KOPT-K1 (cell line): Measurements from ENCODE around the gene ACP2.

Experiments used
- H3K27ac ChIP-seq: fragments of 200-600 bp; sonication (generic); 2 replicates; pipeline ENCODE4 v1.5.1; 2016; ENCODE audit warnings: antibody characterized with exemption, mild to moderate bottlenecking, low read depth, low read length; ENCODE audit not compliant: poor library complexity, severe bottlenecking
- H3K36me3 ChIP-seq: fragments of 200-600 bp; sonication (generic); 2 replicates; pipeline ENCODE4 v1.5.1; 2017; ENCODE audit warnings: antibody characterized with exemption, mild to moderate bottlenecking, low read length, moderate library complexity; ENCODE audit not compliant: insufficient read depth
- H3K9me3 ChIP-seq: fragments of 200-600 bp; sonication (generic); 2 replicates; pipeline ENCODE4 v1.5.1; 2017; ENCODE audit warnings: antibody characterized with exemption, low read length, mild to moderate bottlenecking; ENCODE audit not compliant: insufficient read depth, poor library complexity, severe bottlenecking

ACP2 gene

GRCh38 chr11:47272706-47273105, 24.1 kb upstream of the ACP2 start:
- Histone ChIP-seq H3K27ac (no peak overlapping the region), H3K9me3 (no peaks in the 10 kb centered on the region), H3K36me3 (peaks cover 40% of the 10 kb centered on the region)

GRCh38 chr11:47271961-47272661, 23.5 kb upstream of the ACP2 start:
- no peaks in the 10 kb centered on the region for H3K9me3 ChIP-seq
- H3K36me3 ChIP-seq, result peaks cover 34% of the 10 kb centered on the region
- no peak overlapping the region for H3K27ac ChIP-seq

GRCh38 chr11:47271328-47271727, 22.7 kb upstream of the ACP2 start:
- peaks cover 26% of the 10 kb centered on the region for H3K36me3 ChIP-seq
- peak overlapping the region; percentile 88 for H3K27ac ChIP-seq

GRCh38 chr11:47270331-47271271, 22.0 kb upstream of the ACP2 start:
- Histone ChIP-seq H3K9me3 (no peaks in the 10 kb centered on the region), H3K36me3 (peaks cover 19% of the 10 kb centered on the region), H3K27ac (peak overlapping the region; percentile 88)

More at GRCh38 chr11:47271328-47271727, 22.7 kb upstream of the ACP2 start:
- no peaks in the 10 kb centered on the region for H3K9me3 ChIP-seq

- H3K36me3 ChIP-seq, result peaks cover 12% of the 10 kb centered on the region
- peak within 1 kb of the TSS; percentile 88 for H3K27ac ChIP-seq
- no peaks in the 10 kb centered on the region for H3K9me3 ChIP-seq
Observed at GRCh38 chr11:47269829-47270305, 21.3 kb upstream of the ACP2 start, which contains the start of gene MADD. Gene MADD, plus strand, starts transcription at chr11:47270133.

- H3K27ac ChIP-seq, result peak overlapping the region; percentile 88
- no peaks in the 10 kb centered on the region for H3K9me3 ChIP-seq
- H3K36me3 ChIP-seq, result peaks cover 5% of the 10 kb centered on the region; the same call in 1 of the 2 replicates
Observed at GRCh38 chr11:47269002-47269828, 20.6 kb upstream of the ACP2 start.

GRCh38 chr11:47268448-47269001, 19.9 kb upstream of the ACP2 start:
- Histone ChIP-seq H3K27ac (peak overlapping the region; percentile 88), H3K9me3 (no peaks in the 10 kb centered on the region), H3K36me3 (no peaks in the 10 kb centered on the region)

- Histone ChIP-seq H3K27ac (peak overlapping the region; percentile 88), H3K36me3 (no peaks in the 10 kb centered on the region), H3K9me3 (no peaks in the 10 kb centered on the region)
Observed at GRCh38 chr11:47267876-47268275, 19.3 kb upstream of the ACP2 start.

GRCh38 chr11:47264521-47264920, 15.9 kb upstream of the ACP2 start:
- H3K9me3 ChIP-seq, result no peaks in the 10 kb centered on the region
- no peak overlapping the region for H3K27ac ChIP-seq
- no peaks in the 10 kb centered on the region for H3K36me3 ChIP-seq

GRCh38 chr11:47264119-47264518, 15.5 kb upstream of the ACP2 start:
- no peaks in the 10 kb centered on the region for H3K36me3 ChIP-seq
- H3K9me3 ChIP-seq, result no peaks in the 10 kb centered on the region
- no peak overlapping the region for H3K27ac ChIP-seq

- no peaks in the 10 kb centered on the region for H3K9me3 ChIP-seq
- H3K36me3 ChIP-seq, result no peaks in the 10 kb centered on the region
- no peak overlapping the region for H3K27ac ChIP-seq
Observed at GRCh38 chr11:47261291-47261800, 12.7 kb upstream of the ACP2 start.

GRCh38 chr11:47260366-47260765, 11.8 kb upstream of the ACP2 start:
- Histone ChIP-seq H3K27ac (no peak overlapping the region), H3K36me3 (no peaks in the 10 kb centered on the region), H3K9me3 (no peaks in the 10 kb centered on the region)

GRCh38 chr11:47259232-47259977, 10.8 kb upstream of the ACP2 start:
- Histone ChIP-seq H3K9me3 (no peaks in the 10 kb centered on the region), H3K27ac (no peak overlapping the region), H3K36me3 (no peaks in the 10 kb centered on the region)
